OCI-LY1 (cell line): ENCODE data around the gene GATAD2A.
A peak's percentile ranks its signal among the peaks of the same experiment; 100 is the strongest.

Experiments
- H2AFZ ChIP-seq: fragments of 200-600 bp; sonication (generic), shearing (Covaris generic); 2 replicates; pipeline ENCODE4 v1.6.0; 2014; ENCODE audit warnings: antibody characterized with exemption, mild to moderate bottlenecking, low read length
- H3F3A ChIP-seq: fragments of 200-600 bp; sonication (generic), shearing (Covaris generic); 2 replicates; pipeline ENCODE4 v1.6.0; 2014; ENCODE audit warnings: mild to moderate bottlenecking, antibody characterized with exemption, low read length, moderate library complexity; ENCODE audit not compliant: insufficient read depth
- H3K27ac ChIP-seq: fragments of 200-600 bp; sonication (generic); 2 replicates; pipeline ENCODE4 v1.5.1; 2014; ENCODE audit warnings: low read length, mixed run types, mild to moderate bottlenecking, low read depth; ENCODE audit not compliant: poor library complexity, severe bottlenecking
- H3K27me3 ChIP-seq: fragments of 200-600 bp; sonication (generic); 2 replicates; pipeline ENCODE4 v1.6.0; 2014; ENCODE audit warnings: antibody characterized with exemption, mild to moderate bottlenecking, low read length, moderate library complexity; ENCODE audit not compliant: insufficient read depth
- H3K36me3 ChIP-seq: fragments of 200-600 bp; sonication (generic); 2 replicates; pipeline ENCODE4 v1.6.1; 2014; ENCODE audit warnings: mild to moderate bottlenecking, antibody characterized with exemption, low read length, moderate library complexity, mixed read lengths; ENCODE audit not compliant: insufficient read depth
- H3K4me1 ChIP-seq: fragments of 200-600 bp; sonication (generic); 2 replicates; pipeline ENCODE4 v1.5.1; 2014; ENCODE audit warnings: mild to moderate bottlenecking, low read length, moderate library complexity; ENCODE audit not compliant: insufficient read depth, severe bottlenecking
- H3K4me2 ChIP-seq: fragments of 200-600 bp; sonication (generic), shearing (Covaris generic); 2 replicates; pipeline ENCODE4 v1.6.1; 2014; ENCODE audit warnings: low read length
- H3K4me3 ChIP-seq: fragments of 200-600 bp; sonication (generic); 2 replicates; pipeline ENCODE4 v1.5.1; 2014; ENCODE audit warnings: low read length, low read depth, mild to moderate bottlenecking, mixed read lengths; ENCODE audit not compliant: poor library complexity, severe bottlenecking
- H3K79me2 ChIP-seq: fragments of 200-600 bp; shearing (Covaris generic); 2 replicates; pipeline ENCODE4 v1.6.1; 2016; ENCODE audit warnings: mixed run types, low read length, mixed read lengths; ENCODE audit not compliant: insufficient read depth
- H3K9ac ChIP-seq: fragments of 200-600 bp; sonication (generic), shearing (Covaris generic); 2 replicates; pipeline ENCODE4 v1.6.1; 2014; ENCODE audit warnings: mild to moderate bottlenecking, low read length, mixed read lengths
- H3K9me2 ChIP-seq: fragments of 200-600 bp; sonication (generic), shearing (Covaris generic); 2 replicates; pipeline ENCODE4 v1.6.1; 2014; ENCODE audit warnings: low read depth, mild to moderate bottlenecking, low read length, mixed read lengths
- H3K9me3 ChIP-seq: fragments of 200-600 bp; shearing (Covaris generic); 2 replicates; pipeline ENCODE4 v1.6.1; 2014; ENCODE audit warnings: low read length, mixed read lengths
- H4K20me1 ChIP-seq: fragments of 200-600 bp; sonication (generic), shearing (Covaris generic); 2 replicates; pipeline ENCODE4 v1.6.0; 2016; ENCODE audit warnings: mild to moderate bottlenecking, low read length; ENCODE audit not compliant: insufficient read depth
- EZH2 ChIP-seq: fragments of 200-600 bp; sonication (generic), shearing (Covaris generic); IDR thresholded peaks from 2 replicates; pipeline ENCODE4 v1.8.0; 2017; ENCODE audit warnings: borderline replicate concordance, mixed run types, mild to moderate bottlenecking, antibody characterized with exemption, low read length, moderate library complexity, mixed read lengths
- TF ChIP-seq, protein P1 (sequence below): fragments of 200-600 bp; sonication (generic), shearing (Covaris generic); IDR thresholded peaks from 2 replicates; pipeline ENCODE4 v1.5.1; 2017; ENCODE audit warnings: mild to moderate bottlenecking, antibody characterized with exemption, low read length, moderate library complexity, mixed read lengths

Gene GATAD2A

DNA sequence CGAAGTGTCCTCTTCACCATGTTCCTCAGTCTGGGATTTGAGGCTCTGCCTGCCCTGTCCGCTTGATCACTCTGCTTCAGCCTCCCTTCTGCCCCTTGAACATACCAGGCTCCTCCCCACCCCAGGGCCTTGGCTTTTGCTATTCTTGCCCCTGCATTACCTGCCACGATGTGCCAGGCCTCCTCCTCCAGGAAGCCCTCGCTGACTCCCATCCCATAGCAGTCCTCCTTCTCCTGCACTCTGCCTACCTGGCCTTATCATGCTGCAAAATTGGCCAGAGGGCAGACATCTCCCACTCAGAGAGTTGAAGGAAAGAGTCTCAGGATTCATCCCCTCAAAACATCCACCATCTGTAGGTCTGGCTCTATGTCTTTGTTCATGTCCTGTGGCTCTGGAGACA, 125.4 kb downstream of the GATAD2A start:
- H3K9me2 ChIP-seq = no peaks in the 10 kb centered on the region
- no peak overlapping the region for H2AFZ ChIP-seq
- no peaks in the 10 kb centered on the region; the same call in 1 of the 2 replicates for H3F3A ChIP-seq
- H3K27ac ChIP-seq = no peak overlapping the region
- H3K9ac ChIP-seq = no peak overlapping the region
- no peak overlapping the region for H3K4me2 ChIP-seq
- H4K20me1 ChIP-seq = no peaks in the 10 kb centered on the region
- peaks cover 21% of the 10 kb centered on the region for H3K4me1 ChIP-seq
- no peak overlapping the region for H3K4me3 ChIP-seq
- H3K79me2 ChIP-seq = no peaks in the 10 kb centered on the region
- peaks cover 34% of the 10 kb centered on the region for H3K36me3 ChIP-seq
- H3K27me3 ChIP-seq = no peaks in the 10 kb centered on the region
- no peaks in the 10 kb centered on the region for H3K9me3 ChIP-seq
- TF ChIP-seq, protein P1, sequence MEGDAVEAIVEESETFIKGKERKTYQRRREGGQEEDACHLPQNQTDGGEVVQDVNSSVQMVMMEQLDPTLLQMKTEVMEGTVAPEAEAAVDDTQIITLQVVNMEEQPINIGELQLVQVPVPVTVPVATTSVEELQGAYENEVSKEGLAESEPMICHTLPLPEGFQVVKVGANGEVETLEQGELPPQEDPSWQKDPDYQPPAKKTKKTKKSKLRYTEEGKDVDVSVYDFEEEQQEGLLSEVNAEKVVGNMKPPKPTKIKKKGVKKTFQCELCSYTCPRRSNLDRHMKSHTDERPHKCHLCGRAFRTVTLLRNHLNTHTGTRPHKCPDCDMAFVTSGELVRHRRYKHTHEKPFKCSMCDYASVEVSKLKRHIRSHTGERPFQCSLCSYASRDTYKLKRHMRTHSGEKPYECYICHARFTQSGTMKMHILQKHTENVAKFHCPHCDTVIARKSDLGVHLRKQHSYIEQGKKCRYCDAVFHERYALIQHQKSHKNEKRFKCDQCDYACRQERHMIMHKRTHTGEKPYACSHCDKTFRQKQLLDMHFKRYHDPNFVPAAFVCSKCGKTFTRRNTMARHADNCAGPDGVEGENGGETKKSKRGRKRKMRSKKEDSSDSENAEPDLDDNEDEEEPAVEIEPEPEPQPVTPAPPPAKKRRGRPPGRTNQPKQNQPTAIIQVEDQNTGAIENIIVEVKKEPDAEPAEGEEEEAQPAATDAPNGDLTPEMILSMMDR = no peak
- TF ChIP-seq EZH2 = no peak

- H3K36me3 ChIP-seq = peaks cover 24% of the 10 kb centered on the region
- H3K4me3 ChIP-seq = no peak overlapping the region
- no peaks in the 10 kb centered on the region for H3K9me3 ChIP-seq
- H3F3A ChIP-seq = no peaks in the 10 kb centered on the region; the same call in 1 of the 2 replicates
- no peak overlapping the region for H3K9ac ChIP-seq
- no peak for TF ChIP-seq EZH2
- TF ChIP-seq, protein P1 = peak; percentile 97
- no peak overlapping the region for H3K4me2 ChIP-seq
- no peaks in the 10 kb centered on the region for H3K79me2 ChIP-seq
- no peaks in the 10 kb centered on the region for H3K27me3 ChIP-seq
- peaks cover 8% of the 10 kb centered on the region for H3K4me1 ChIP-seq
- H4K20me1 ChIP-seq = no peaks in the 10 kb centered on the region
- H2AFZ ChIP-seq = no peak overlapping the region
- no peaks in the 10 kb centered on the region for H3K9me2 ChIP-seq
- H3K27ac ChIP-seq = no peak overlapping the region
Measured at GRCh38 chr19:19531951-19532805, 126.7 kb downstream of the GATAD2A start.

- no peaks in the 10 kb centered on the region for H4K20me1 ChIP-seq
- H3K4me2 ChIP-seq = no peak overlapping the region
- no peaks in the 10 kb centered on the region for H3K9me3 ChIP-seq
- no peak overlapping the region for H3K27ac ChIP-seq
- no peaks in the 10 kb centered on the region for H3K79me2 ChIP-seq
- H3K9me2 ChIP-seq = no peaks in the 10 kb centered on the region
- no peak overlapping the region for H3K9ac ChIP-seq
- no peaks in the 10 kb centered on the region for H3K27me3 ChIP-seq
- H3K4me3 ChIP-seq = no peak overlapping the region
- TF ChIP-seq, protein P1 = no peak
- no peak for TF ChIP-seq EZH2
- H3K4me1 ChIP-seq = peaks cover 9% of the 10 kb centered on the region
- peaks cover 16% of the 10 kb centered on the region for H3K36me3 ChIP-seq
- no peak overlapping the region for H2AFZ ChIP-seq
- H3F3A ChIP-seq = no peaks in the 10 kb centered on the region; the same call in 1 of the 2 replicates
Measured at GRCh38 chr19:19532806-19533701, 127.6 kb downstream of the GATAD2A start.
